GM13976 (cell line): ENCODE data around the gene OSBPL5.

ENCODE experiments used
- DNase-seq: peaks from one replicate; pipeline ENCODE4 v3.0.0; 2012; ENCODE audit warnings: low spot score
- CTCF ChIP-seq: IDR thresholded peaks from 2 replicates; pipeline ENCODE4 v1.5.1; 2012; ENCODE audit warnings: borderline replicate concordance, mild to moderate bottlenecking; ENCODE audit not compliant: insufficient read depth; ENCODE audit errors: extremely low read depth, missing control alignments, control extremely low read depth
- in situ Hi-C: fragments of 300-500 bp; cut with MboI; formaldehyde crosslinking; loops from one replicate; pipeline ENCODE4 v1.12.0; 2022; ENCODE audit warnings: low sequenced_read_pairs, mixed read lengths, inconsistent platforms; ENCODE audit not compliant: unreplicated experiment

OSBPL5 gene

GRCh38 chr11:3049430-3050243 is 115.5 kb downstream of the OSBPL5 start:
- DNase-seq, result peak; percentile 91
- in situ Hi-C loops, result no loop called here
- TF ChIP-seq CTCF, result peak; percentile 56

DNA sequence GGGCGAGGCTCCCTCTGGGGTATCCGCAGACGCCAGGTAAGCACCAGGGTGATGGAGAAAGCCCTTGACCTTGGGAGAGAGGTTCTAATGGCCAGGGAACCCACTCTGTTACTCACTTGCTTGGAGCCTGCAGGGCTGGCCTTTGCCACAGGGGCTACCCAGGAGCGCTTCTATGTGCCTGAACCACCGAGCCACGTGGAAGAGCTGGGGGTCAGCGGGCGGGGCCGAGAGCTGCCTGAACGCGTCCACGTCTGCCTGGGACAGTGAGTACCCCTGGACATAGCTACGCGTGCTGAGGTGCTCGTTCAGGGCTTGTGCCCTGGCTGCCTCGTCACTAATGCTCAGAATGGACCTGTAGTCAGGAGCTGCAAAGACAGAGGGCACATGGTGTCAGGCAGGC is 117.5 kb downstream of the OSBPL5 start:
- DNase-seq, result no peak
- in situ Hi-C loops, result no loop called here
- TF ChIP-seq CTCF, result no peak

- in situ Hi-C loops, result no loop called here
- no peak for TF ChIP-seq CTCF
- DNase-seq, result no peak
Observed at GRCh38 chr11:3046641-3047040, 118.5 kb downstream of the OSBPL5 start.

DNA sequence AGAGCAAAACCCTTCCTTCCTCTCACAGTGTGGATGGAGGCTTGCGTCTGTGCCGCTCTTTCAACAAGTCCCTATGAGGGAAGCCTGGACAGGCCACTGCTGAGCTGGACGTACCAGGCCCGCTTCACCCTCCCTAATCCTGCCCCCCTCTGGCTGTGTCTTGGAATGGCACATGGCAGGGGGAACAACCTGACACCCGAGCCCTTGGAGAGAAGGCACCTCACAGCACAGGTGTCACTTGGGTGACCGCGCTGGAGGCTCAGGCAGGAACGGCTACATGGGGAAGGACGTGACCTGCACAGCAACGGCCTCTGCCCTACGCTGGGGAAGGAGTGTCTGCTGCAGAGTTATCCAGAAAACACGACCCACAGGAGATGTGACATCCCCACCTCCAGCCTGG is 118.9 kb downstream of the OSBPL5 start:
- no peak for TF ChIP-seq CTCF
- in situ Hi-C loops, result no loop called here
- no peak for DNase-seq

DNA sequence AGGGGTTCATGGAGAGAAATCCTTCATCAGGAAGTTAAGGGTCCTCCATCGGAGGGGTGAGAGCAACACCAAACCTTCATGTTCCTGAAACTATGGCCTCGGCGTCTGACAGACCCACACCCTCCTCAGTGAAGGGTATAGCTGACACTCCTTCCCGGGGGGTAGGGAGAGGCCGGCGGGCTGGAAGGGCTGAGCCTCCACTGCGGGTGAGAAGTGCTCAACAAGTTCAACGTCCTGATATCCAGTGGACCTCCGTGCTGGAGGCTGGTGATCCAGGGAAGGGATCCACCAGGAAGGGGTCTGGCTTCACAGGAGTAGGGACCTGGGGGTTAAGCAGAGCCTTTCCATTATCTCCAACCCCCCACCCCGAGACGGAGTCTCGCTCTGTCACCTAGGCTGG is 120.2 kb downstream of the OSBPL5 start:
- no peak for TF ChIP-seq CTCF
- no peak for DNase-seq
- in situ Hi-C loops, result no loop called here

DNA sequence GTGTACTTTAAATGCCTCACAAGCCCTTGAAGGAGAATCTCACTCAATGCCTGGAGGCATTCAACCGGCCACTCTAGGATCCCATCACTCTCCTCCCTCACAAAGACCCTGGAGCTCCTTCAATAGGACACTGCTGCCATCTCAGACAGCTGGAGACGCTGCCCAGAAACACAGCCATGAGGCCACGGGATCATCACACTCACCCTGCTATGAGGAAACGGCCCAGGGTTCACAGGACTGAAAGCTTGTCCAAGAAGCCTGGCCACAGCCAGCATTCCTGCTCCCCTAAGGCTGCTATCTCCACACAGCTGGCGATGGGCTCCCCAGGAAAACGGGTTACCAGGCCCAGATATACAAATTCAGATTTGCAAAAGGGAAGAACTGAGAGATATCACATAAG is 121.1 kb downstream of the OSBPL5 start:
- no peak for TF ChIP-seq CTCF
- DNase-seq, result no peak
- in situ Hi-C loops, result no loop called here
